ENCODE data around the gene RNU5B-1. TPM values are rescaled to one million over a fixed set of nuclear protein-coding genes. Genes with fewer than 3 reads are reported as not detected.

RNU5B-1 gene
- total and polyA plus RNA-seq, 9 donors = 22.1 to 67.7 (median 29.6) TPM; not detected in 4

GRCh38 chr15:65289261-65289854, 15.1 kb upstream of the RNU5B-1 start:
- intact Hi-C loops (cut with DNase I) = no loop called here
- Histone ChIP-seq H3K4me3 (no peak overlapping the region), H3K9me3 (no peaks in the 10 kb centered on the region), H3K27me3 (no peaks in the 10 kb centered on the region), H3K4me1 (ENCODE audit: insufficient read depth) (peaks cover 4% of the 10 kb centered on the region), H3K27ac (no peak overlapping the region), H3K36me3 (no peaks in the 10 kb centered on the region)
- no peak for DNase-seq
- no peak for TF ChIP-seq CTCF (IDR thresholded peaks at IDR 0.05)
- TF ChIP-seq POLR2A (IDR thresholded peaks at IDR 0.05) = no peak
- no peak for TF ChIP-seq EP300 (IDR thresholded peaks at IDR 0.05)
- 78 to 83% (median 79%) methylated on average over 7 of the region's 7 CpGs for WGBS, 3 donors

- Histone ChIP-seq H3K9me3 (no peaks in the 10 kb centered on the region), H3K27ac (no peak overlapping the region), H3K4me3 (no peak overlapping the region), H3K36me3 (no peaks in the 10 kb centered on the region), H3K4me1 (ENCODE audit: insufficient read depth) (peaks cover 4% of the 10 kb centered on the region), H3K27me3 (no peaks in the 10 kb centered on the region)
- no peak for DNase-seq
- TF ChIP-seq POLR2A (IDR thresholded peaks at IDR 0.05) (no peak), EP300 (IDR thresholded peaks at IDR 0.05) (no peak), CTCF (IDR thresholded peaks at IDR 0.05) (no peak)
- intact Hi-C loops (cut with DNase I) = no loop called here
- 84% methylated on average over 7 of the region's 7 CpGs for WGBS, 3 donors
These were observed 14.2 kb upstream of the RNU5B-1 start for GRCh38 chr15:65290228-65290627.

- no peak overlapping the region for H3K4me3 ChIP-seq
- H3K9me3 ChIP-seq = no peaks in the 10 kb centered on the region
- no peak for DNase-seq
- WGBS, 3 donors = 62 to 80% (median 65%) methylated on average over 1 of the region's 1 CpG
- peaks cover 2% of the 10 kb centered on the region for H3K4me1 ChIP-seq (ENCODE audit: insufficient read depth)
- H3K27me3 ChIP-seq = no peaks in the 10 kb centered on the region
- TF ChIP-seq EP300 (IDR thresholded peaks at IDR 0.05) (no peak), POLR2A (IDR thresholded peaks at IDR 0.05) (no peak), CTCF (IDR thresholded peaks at IDR 0.05) (no peak)
- no peaks in the 10 kb centered on the region for H3K36me3 ChIP-seq
- intact Hi-C loops (cut with DNase I) = no loop called here
- H3K27ac ChIP-seq = no peak overlapping the region
These were observed 11.4 kb upstream of the RNU5B-1 start for GRCh38 chr15:65292938-65293518.

GRCh38 chr15:65298731-65299130, 5.7 kb upstream of the RNU5B-1 start:
- intact Hi-C loops (cut with DNase I) = no loop called here
- peaks cover 3% of the 10 kb centered on the region for H3K4me1 ChIP-seq (ENCODE audit: insufficient read depth)

More at GRCh38 chr15:65298731-65299130, 5.7 kb upstream of the RNU5B-1 start:
- no peaks in the 10 kb centered on the region for H3K27me3 ChIP-seq
- 73 to 78% (median 78%) methylated on average over 11 of the region's 11 CpGs for WGBS, 3 donors
- peak in 1 of 5 donors; percentile 47 for DNase-seq
- no peaks in the 10 kb centered on the region for H3K9me3 ChIP-seq
- no peak overlapping the region for H3K4me3 ChIP-seq
- H3K36me3 ChIP-seq = no peaks in the 10 kb centered on the region
- H3K27ac ChIP-seq = no peak overlapping the region
- no peak for TF ChIP-seq CTCF (IDR thresholded peaks at IDR 0.05)
- TF ChIP-seq EP300 (IDR thresholded peaks at IDR 0.05) = no peak
- no peak for TF ChIP-seq POLR2A (IDR thresholded peaks at IDR 0.05)
